ENCODE data around the gene RNASEL.

DNA sequence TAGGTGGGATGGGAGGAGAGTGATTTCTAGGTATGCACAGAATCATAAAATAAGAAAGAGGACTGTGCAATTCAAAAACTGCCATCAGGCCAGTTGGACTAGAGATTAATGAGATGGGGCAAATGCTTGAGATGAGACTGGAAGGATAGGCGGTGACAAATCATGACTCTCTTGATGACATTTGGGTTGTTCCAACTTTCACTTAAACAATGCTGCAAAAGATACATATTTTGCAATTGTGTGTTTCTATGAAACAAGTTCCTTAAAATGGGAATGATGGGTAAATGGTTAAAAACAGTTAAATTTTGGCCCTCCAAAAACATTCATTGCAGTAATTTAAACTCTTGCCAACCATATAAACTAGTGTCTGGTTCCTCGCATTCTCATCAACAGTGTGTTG is 55.2 kb downstream of the RNASEL start:
- TF ChIP-seq, protein P1, sequence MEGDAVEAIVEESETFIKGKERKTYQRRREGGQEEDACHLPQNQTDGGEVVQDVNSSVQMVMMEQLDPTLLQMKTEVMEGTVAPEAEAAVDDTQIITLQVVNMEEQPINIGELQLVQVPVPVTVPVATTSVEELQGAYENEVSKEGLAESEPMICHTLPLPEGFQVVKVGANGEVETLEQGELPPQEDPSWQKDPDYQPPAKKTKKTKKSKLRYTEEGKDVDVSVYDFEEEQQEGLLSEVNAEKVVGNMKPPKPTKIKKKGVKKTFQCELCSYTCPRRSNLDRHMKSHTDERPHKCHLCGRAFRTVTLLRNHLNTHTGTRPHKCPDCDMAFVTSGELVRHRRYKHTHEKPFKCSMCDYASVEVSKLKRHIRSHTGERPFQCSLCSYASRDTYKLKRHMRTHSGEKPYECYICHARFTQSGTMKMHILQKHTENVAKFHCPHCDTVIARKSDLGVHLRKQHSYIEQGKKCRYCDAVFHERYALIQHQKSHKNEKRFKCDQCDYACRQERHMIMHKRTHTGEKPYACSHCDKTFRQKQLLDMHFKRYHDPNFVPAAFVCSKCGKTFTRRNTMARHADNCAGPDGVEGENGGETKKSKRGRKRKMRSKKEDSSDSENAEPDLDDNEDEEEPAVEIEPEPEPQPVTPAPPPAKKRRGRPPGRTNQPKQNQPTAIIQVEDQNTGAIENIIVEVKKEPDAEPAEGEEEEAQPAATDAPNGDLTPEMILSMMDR (IDR thresholded peaks at IDR 0.05 in 8 of 11, conservative IDR thresholded peaks at IDR 0.05 in 3 of 11), result no peak
- no peak for TF ChIP-seq POLR2A (IDR thresholded peaks at IDR 0.05)
